Retinal pigment epithelial cell (primary cell): ENCODE measurements around the gene ELFN1.

Experiments used
- DNase-seq: peaks from one replicate; pipeline ENCODE4 v3.0.0-alpha.2; 2010; ENCODE audit warnings: low read depth
- H3K4me3 ChIP-seq: 2 replicates; pipeline ENCODE4 v1.5.1; 2011; ENCODE audit warnings: mild to moderate bottlenecking, low read length, control low read depth, moderate library complexity
- CTCF ChIP-seq: conservative IDR thresholded peaks from 2 replicates; pipeline ENCODE4 v1.5.1; 2011; ENCODE audit warnings: low read depth, low read length, control low read depth, inconsistent platforms

Gene ELFN1

DNA sequence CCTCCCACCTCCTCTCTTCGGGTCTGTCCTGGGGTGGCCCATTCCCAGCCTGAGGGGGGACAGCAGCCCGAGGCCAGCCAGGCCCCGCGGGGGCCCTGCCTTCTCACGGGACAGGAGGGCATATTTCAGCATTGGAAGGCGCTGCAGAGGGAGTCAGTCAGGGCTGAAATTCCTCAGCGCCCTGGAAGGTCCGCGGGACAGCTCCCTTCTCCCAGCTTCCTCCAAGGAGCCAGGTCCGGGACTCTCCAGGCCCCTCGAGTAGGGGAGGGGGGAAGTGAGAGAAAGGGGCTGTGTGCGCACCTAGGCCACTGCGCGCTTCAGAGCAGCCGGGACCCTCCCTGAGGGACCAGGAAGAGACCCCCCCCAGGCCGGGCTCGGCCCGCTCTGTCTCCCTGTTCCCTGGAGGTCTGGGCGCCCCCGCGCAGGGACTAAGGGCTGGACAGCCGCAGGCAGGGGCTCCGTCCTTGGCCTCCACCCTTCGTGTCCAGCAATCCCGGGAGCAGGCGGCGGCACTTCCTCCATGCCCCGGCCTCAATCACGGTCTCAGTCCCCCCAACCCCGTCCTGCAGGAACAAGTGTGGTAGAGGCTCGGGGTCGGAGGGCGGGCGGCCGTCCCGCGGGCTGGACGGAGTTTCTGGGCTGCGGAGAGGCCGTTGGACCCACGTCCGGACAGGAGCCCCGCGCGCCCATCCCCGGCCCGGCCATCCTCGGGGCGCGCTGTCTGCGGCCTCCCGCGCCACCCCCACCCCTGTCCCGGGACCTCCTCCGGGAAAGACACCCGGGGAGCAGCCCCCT is 6.0 kb upstream of the ELFN1 start:
- H3K4me3 ChIP-seq = no peak overlapping the region
- no peak for DNase-seq
- no peak for TF ChIP-seq CTCF

GRCh38 chr7:1664711-1665548 is 5.1 kb upstream of the ELFN1 start:
- TF ChIP-seq CTCF = peak; percentile 73
- H3K4me3 ChIP-seq = peak overlapping the region; percentile 41
- no peak for DNase-seq

DNA sequence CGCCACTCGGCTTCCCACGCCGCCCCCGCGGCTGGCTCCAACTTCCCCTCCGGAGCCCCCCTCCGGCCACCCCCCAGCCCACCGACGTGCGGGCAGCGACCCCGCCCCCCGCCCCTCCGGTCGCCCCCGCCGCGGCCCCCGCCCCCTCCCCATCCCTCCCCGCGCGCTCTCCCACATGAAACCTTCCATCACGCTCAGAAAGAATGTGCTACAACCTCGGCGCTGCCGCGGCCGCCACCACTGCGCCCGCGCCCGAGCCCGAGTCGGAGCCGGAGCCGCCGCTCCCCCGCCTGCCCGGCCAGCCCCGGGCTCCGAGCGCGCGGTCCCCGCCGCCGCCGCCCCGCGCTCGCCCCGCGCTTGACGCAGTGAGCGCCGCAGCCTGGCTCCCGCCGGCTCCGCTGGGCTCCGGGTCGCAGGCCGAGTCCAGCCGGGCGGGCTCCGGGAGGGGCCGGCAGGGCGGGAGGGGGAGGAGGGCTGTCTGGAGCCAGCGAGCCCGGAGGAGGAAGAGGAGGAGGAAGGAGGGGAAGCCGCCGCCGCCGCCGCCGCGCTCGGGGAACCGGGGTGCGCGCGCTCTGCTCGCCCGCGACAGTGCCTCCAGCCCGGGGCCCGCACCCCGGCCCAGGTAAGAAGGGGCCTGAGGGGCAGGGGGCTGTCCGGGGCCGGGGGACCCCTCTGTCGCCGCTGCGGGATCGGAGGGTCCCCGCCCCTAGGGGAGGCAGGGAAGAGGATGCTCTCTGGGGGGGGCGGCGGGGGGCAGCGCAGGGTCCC is 4.3 kb upstream of the ELFN1 start:
- no peak for DNase-seq
- TF ChIP-seq CTCF = no peak
- no peak overlapping the region for H3K4me3 ChIP-seq

DNA sequence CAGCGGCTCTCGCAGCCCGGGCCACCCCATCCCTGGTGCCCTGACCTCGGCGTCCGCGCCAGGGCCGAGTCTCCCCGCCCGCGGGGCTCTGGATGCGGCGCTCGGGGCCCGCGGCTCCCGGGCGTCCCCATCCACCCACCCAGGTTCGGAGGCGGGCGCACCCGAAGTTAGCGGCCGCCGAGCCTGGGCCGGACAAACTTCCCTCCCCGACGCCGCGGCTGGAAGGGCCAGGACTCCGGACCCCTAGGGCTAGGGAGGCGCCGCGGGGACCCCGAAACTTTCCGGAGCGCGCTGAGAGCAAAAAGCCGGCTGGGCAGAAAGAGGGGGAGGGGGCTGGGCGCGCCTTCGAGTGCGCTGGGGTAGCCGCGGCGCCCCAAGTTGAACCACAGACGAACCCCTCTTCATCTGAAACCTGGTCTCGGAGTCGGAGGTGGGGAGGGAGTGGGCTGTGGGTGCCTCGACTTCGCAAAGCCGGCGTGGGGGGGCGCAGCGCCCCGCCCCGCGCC is 3.7 kb upstream of the ELFN1 start:
- no peak for DNase-seq

GRCh38 chr7:1666823-1667565 is 3.1 kb upstream of the ELFN1 start:
- peak overlapping the region; percentile 14 for H3K4me3 ChIP-seq
- no peak for TF ChIP-seq CTCF
- no peak for DNase-seq

More for the DNA sequence above, 3.7 kb upstream of the ELFN1 start:
- no peak overlapping the region for H3K4me3 ChIP-seq
- no peak for TF ChIP-seq CTCF

GRCh38 chr7:1667566-1668395 is 2.3 kb upstream of the ELFN1 start:
- no peak for DNase-seq
- H3K4me3 ChIP-seq = peak overlapping the region; percentile 14
- no peak for TF ChIP-seq CTCF
